Stimulated activated naive CD8-positive, alpha-beta T cell treated with anti-CD3 and anti-CD28 coated beads, Interleukin-15, Interleukin-2, amounts not matched to agents 100 ng/mL and 50 ng/mL, for 24 hours (primary cell): ENCODE results near the gene INPP5D.
"Not testable (repeated sequence)": the region's sequence is repeated elsewhere in the genome, so short reads cannot be mapped to it uniquely, and the experiment has no call there.

Experiments used
- H3K27ac Mint-ChIP-seq: one replicate; pipeline ENCODE4 v1.8.0; 2021; ENCODE audit warnings: mild to moderate bottlenecking, mixed read lengths
- H3K27me3 Mint-ChIP-seq: one replicate; pipeline ENCODE4 v1.8.0; 2021; ENCODE audit warnings: mixed read lengths
- H3K36me3 Mint-ChIP-seq: one replicate; pipeline ENCODE4 v1.8.0; 2021; ENCODE audit warnings: low read depth, mixed read lengths
- H3K4me1 Mint-ChIP-seq: one replicate; pipeline ENCODE4 v1.8.0; 2021; ENCODE audit warnings: low read depth, mixed read lengths
- H3K4me3 Mint-ChIP-seq: one replicate; pipeline ENCODE4 v1.8.0; 2021; ENCODE audit warnings: mild to moderate bottlenecking, mixed read lengths
- H3K9me3 Mint-ChIP-seq: one replicate; pipeline ENCODE4 v1.8.0; 2021; ENCODE audit warnings: mixed read lengths

INPP5D gene

GRCh38 chr2:233039846-233040530 is 20.2 kb upstream of the INPP5D start:
- no peaks in the 10 kb centered on the region for H3K9me3 Mint-ChIP-seq
- H3K27ac Mint-ChIP-seq = no peak overlapping the region
- no peaks in the 10 kb centered on the region for H3K27me3 Mint-ChIP-seq
- H3K4me3 Mint-ChIP-seq = no peak overlapping the region
- H3K4me1 Mint-ChIP-seq = no peaks in the 10 kb centered on the region
- no peaks in the 10 kb centered on the region for H3K36me3 Mint-ChIP-seq

- no peak overlapping the region for H3K4me3 Mint-ChIP-seq
These were observed 19.6 kb upstream of the INPP5D start for GRCh38 chr2:233040571-233040970.

DNA sequence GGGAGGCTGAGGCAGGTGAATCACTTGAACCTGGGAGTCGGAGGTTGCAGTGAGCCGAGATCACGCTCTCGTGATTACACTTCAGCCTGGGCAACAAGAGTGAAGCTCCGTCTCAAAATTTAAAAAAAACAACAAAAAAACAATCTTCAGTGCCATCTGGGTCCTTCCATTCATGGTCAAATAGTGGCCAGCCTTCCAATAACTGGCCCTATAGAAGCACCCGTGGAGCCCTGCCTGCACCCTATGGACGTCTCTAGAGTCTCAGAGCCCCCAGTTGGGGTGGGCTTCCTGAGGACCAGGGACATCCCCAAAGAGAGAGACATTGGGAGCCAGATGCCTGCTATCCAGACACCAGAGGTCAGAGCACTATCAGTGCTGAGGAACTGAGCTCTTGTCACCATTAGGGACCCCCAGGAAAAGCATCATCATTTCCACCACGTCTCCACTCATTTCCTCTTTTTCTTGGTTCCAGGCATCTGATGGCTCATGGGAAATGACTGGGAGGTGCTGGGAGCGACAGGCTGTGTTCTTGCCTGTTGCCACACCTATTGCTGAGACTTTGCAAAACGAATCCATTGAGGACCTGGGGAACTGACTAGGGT is 18.3 kb upstream of the INPP5D start:
- no peaks in the 10 kb centered on the region for H3K9me3 Mint-ChIP-seq
- no peaks in the 10 kb centered on the region for H3K27me3 Mint-ChIP-seq
- H3K4me3 Mint-ChIP-seq = no peak overlapping the region
- no peaks in the 10 kb centered on the region for H3K4me1 Mint-ChIP-seq
- H3K27ac Mint-ChIP-seq = no peak overlapping the region
- H3K36me3 Mint-ChIP-seq = no peaks in the 10 kb centered on the region

More at GRCh38 chr2:233040571-233040970, 19.6 kb upstream of the INPP5D start:
- Mint-ChIP-seq H3K36me3 (no peaks in the 10 kb centered on the region), H3K9me3 (no peaks in the 10 kb centered on the region), H3K27ac (no peak overlapping the region), H3K27me3 (no peaks in the 10 kb centered on the region), H3K4me1 (no peaks in the 10 kb centered on the region)

- Mint-ChIP-seq H3K9me3 (no peaks in the 10 kb centered on the region), H3K4me1 (no peaks in the 10 kb centered on the region), H3K4me3 (no peak overlapping the region), H3K36me3 (no peaks in the 10 kb centered on the region), H3K27me3 (no peaks in the 10 kb centered on the region), H3K27ac (no peak overlapping the region)
These were observed 17.6 kb upstream of the INPP5D start for GRCh38 chr2:233042549-233042948.

- no peaks in the 10 kb centered on the region for H3K36me3 Mint-ChIP-seq
These were observed 15.1 kb upstream of the INPP5D start for GRCh38 chr2:233044974-233045605.

DNA sequence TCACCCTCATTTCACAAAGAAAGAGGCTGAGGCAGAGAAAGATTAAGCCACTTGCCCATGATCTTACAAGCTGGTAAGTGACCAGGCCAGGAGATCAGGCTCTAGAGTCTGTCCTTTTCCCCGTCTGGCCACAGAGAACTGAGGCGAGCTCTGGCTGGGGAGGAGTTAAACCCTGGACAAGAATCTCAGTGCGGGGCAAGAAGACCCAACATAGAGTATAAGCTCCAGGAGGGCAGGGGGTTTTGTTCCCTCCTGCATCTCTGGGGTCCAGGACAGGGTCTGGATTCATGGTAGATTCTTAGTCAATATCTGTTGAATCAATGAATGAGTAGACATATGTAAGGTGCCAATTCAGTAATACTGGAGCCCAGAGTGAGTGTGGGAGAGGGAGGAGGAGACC is 12.9 kb upstream of the INPP5D start:
- no peaks in the 10 kb centered on the region for H3K36me3 Mint-ChIP-seq
- H3K4me1 Mint-ChIP-seq = peaks cover 4% of the 10 kb centered on the region
- no peaks in the 10 kb centered on the region for H3K9me3 Mint-ChIP-seq
- H3K4me3 Mint-ChIP-seq = no peak overlapping the region
- no peak overlapping the region for H3K27ac Mint-ChIP-seq
- no peaks in the 10 kb centered on the region for H3K27me3 Mint-ChIP-seq

More at GRCh38 chr2:233044974-233045605, 15.1 kb upstream of the INPP5D start:
- H3K27ac Mint-ChIP-seq = no peak overlapping the region
- no peaks in the 10 kb centered on the region for H3K9me3 Mint-ChIP-seq
- no peaks in the 10 kb centered on the region for H3K27me3 Mint-ChIP-seq
- peaks cover 4% of the 10 kb centered on the region for H3K4me1 Mint-ChIP-seq
- H3K4me3 Mint-ChIP-seq = no peak overlapping the region

GRCh38 chr2:233047667-233048066 is 12.5 kb upstream of the INPP5D start:
- Mint-ChIP-seq H3K4me1 (peaks cover 4% of the 10 kb centered on the region), H3K4me3 (no peak overlapping the region), H3K27ac (peak overlapping the region; percentile 40), H3K9me3 (no peaks in the 10 kb centered on the region), H3K27me3 (no peaks in the 10 kb centered on the region), H3K36me3 (no peaks in the 10 kb centered on the region)

- peaks cover 5% of the 10 kb centered on the region for H3K4me1 Mint-ChIP-seq
- H3K36me3 Mint-ChIP-seq = no peaks in the 10 kb centered on the region
- H3K27me3 Mint-ChIP-seq = no peaks in the 10 kb centered on the region
- no peak overlapping the region for H3K27ac Mint-ChIP-seq
- no peak overlapping the region for H3K4me3 Mint-ChIP-seq
- H3K9me3 Mint-ChIP-seq = no peaks in the 10 kb centered on the region
These were observed 11.5 kb upstream of the INPP5D start for GRCh38 chr2:233048569-233049193.

DNA sequence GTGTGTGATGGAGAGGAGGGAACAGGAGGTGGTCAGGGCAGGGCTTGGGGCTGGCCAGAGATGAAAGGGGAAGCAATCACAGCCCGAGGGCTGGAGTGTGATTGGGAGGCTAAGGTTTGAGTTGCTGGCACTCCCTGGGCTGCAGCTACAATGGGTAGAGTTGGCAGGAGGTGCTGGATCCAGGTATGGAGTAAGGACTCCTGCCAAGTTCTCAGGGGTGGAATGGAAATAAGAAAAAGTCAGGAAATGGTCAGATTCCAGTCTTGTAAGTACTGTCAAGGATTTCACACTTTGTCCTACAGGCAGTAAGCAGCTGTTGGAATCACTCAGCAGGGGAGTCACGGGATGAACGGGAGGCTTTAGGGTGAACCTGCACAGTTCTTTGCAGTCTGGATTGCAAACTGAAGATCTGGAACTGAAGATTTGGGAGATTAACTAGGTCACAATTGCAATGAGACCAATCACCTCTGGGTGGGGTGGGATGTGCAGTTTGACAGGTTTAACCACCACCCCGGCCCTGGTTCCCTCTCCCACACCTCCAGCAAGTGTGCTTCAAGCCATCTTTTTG is 10.9 kb upstream of the INPP5D start:
- Mint-ChIP-seq H3K9me3 (no peaks in the 10 kb centered on the region), H3K27ac (no peak overlapping the region), H3K4me1 (peaks cover 10% of the 10 kb centered on the region), H3K36me3 (no peaks in the 10 kb centered on the region), H3K27me3 (no peaks in the 10 kb centered on the region), H3K4me3 (no peak overlapping the region)

DNA sequence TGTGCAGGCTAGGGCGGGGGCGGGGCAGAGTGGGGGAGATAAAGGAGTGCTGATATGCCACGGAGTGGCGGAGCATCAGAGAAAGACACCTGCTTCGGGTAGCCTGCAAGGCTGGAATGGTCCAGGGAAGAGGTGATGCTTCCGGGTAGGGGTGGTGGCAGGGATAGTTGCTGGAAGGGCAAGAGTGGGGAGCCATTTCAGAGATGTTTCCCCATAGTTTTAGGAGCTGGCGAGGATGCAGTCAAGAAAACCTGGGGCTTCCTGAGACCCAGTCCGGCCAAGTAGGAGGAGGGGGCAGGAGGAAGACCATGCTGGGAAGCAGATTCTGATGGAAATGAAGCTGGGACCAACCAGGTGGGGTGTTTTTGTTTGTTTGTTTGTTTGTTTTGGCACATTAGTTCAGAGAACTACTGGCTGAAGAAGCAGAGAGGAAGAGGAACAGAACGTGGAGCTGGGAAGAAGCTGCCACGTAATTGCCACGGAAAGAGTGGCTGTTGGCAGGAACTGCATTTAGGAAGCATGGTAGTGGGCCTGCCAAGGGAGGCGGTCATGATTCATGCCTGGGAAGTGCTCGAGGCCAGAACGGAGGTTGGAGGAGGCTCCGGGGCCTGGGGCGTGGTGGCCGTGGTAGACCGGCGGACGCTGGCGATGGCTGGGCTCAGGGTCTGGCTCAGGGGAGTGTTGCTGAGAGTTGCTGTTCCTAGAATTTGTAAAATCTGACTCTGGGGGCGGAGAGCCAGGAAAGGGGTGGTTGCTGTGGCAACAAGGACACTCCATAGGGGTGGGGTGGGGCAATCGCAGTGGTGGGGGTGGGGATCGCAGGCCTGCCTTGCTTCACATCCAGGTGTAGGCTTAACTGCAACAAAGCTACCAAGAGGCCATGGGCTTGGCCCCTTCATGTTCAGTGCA is 8.6 kb upstream of the INPP5D start:
- Mint-ChIP-seq H3K36me3 (no peaks in the 10 kb centered on the region), H3K27ac (no peak overlapping the region), H3K4me1 (peaks cover 10% of the 10 kb centered on the region)

GRCh38 chr2:233052517-233052916 is 7.6 kb upstream of the INPP5D start:
- not testable (repeated sequence) for H3K4me3 Mint-ChIP-seq, H3K36me3 Mint-ChIP-seq, H3K9me3 Mint-ChIP-seq, H3K27me3 Mint-ChIP-seq, H3K27ac Mint-ChIP-seq
- peaks cover 10% of the 10 kb centered on the region for H3K4me1 Mint-ChIP-seq

More for the DNA sequence above, 8.6 kb upstream of the INPP5D start:
- Mint-ChIP-seq H3K27me3 (no peaks in the 10 kb centered on the region), H3K9me3 (no peaks in the 10 kb centered on the region), H3K4me3 (no peak overlapping the region)

DNA sequence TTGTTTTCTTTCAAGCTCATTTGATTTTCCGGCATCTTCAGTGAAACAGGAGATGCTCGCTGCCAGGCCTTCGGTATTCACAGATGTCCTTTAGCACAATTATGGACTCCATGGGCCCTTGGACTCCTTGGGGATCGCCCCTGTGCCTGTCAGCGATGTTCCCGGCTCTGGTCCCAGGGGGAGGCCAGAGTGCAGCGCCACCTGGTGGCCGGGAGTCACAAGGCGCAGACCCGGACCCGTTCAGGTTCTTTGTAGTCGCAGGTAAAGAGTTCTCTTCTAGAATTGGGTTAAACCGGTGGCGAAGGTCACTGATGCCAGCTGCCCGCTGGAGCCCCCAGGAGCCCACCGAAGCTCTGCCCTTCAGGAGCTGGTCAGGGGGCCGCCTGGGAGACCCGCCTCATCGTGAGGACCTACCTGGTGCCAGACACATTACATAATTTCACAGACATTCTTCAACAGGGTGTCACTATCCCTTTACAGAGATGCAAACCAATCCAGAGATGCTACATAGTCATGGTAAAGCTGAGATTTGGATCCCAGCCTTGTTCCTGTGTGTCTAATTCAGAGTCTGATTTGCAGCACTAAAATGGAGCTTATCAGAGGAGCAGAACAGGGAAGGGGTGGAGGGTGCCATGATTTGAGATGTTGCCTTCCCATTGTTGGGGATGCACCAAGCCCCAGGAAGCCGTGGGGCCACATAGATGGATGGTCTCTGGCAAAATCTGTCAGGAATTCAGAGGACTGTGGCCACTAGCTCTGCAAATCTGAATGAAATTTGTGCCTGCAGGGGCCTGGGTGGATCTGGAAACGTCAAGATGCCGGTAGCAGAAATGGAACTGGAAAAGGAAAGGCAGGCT is 6.0 kb upstream of the INPP5D start:
- H3K27ac Mint-ChIP-seq = no peak overlapping the region
- no peaks in the 10 kb centered on the region for H3K27me3 Mint-ChIP-seq
- H3K36me3 Mint-ChIP-seq = no peaks in the 10 kb centered on the region
- no peak overlapping the region for H3K4me3 Mint-ChIP-seq
- H3K9me3 Mint-ChIP-seq = no peaks in the 10 kb centered on the region
- peaks cover 17% of the 10 kb centered on the region for H3K4me1 Mint-ChIP-seq

DNA sequence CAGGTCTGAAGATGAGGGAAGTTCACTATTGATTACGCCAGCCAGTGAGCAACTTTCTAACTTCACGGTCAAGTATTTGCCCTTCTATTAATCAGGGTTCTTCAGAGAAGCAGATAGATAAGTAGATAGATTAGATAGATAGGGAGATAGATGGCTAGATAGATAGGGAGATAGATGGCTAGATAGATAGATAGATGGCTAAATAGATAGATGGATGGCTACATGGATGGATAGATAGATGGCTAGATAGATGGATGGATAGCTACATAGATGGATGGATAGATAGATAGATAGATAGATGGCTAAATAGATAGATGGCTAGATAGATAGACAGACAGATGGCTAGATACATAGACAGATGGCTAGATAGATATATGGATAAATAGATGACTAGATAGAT is 4.8 kb upstream of the INPP5D start:
- Mint-ChIP-seq H3K27ac (no peak overlapping the region), H3K9me3 (no peaks in the 10 kb centered on the region), H3K27me3 (no peaks in the 10 kb centered on the region), H3K36me3 (no peaks in the 10 kb centered on the region), H3K4me3 (no peak overlapping the region), H3K4me1 (peaks cover 24% of the 10 kb centered on the region)
